ENCODE data around the gene FAM181A. TPM values are rescaled to one million over a fixed set of nuclear protein-coding genes. Genes with fewer than 3 reads are reported as not detected.

FAM181A gene
- total and polyA plus RNA-seq, 2 of the 4 experiments (the other 2 are of a cell fraction), result not detected

- H3K27me3 ChIP-seq (ENCODE audit: control insufficient read depth, insufficient read depth, low read length), result peaks cover 13% of the 10 kb centered on the region
- H3K14ac ChIP-seq (replicated peaks; ENCODE audit: low read depth, low read length), result no peak overlapping the region
- no peak overlapping the region for H3K18ac ChIP-seq (ENCODE audit: low read depth, low read length)
- H3K9me3 ChIP-seq (ENCODE audit: control insufficient read depth, insufficient read depth, low read length), result no peaks in the 10 kb centered on the region
- no TSS peak for BruUV-seq (replicated peaks)
- H2BK120ac ChIP-seq (ENCODE audit: low read depth, low read length), result no peak overlapping the region
- H3K27ac ChIP-seq (ENCODE audit: insufficient read depth, low read length), result no peak overlapping the region
- no peak overlapping the region for H3K23ac ChIP-seq (ENCODE audit: low read depth, low read length)
- no peak overlapping the region for H4K5ac ChIP-seq (ENCODE audit: low read depth, low read length)
- H3K4me3 ChIP-seq (ENCODE audit: insufficient read depth, low read depth, low read length), result no peak overlapping the region
- peak overlapping the region; percentile 58 for H2AFZ ChIP-seq (replicated peaks; ENCODE audit: low read length, poor library complexity)
- dilution Hi-C loops (cut with HindIII; ENCODE audit: low sequenced_read_pairs, unreplicated experiment) (no loop called here), in situ Hi-C loops (cut with MboI; ENCODE audit: low sequenced_read_pairs) (no loop called here), intact Hi-C loops (cut with micrococcal nuclease) (no loop called here)
- no peak for ATAC-seq (ENCODE audit: low read depth)
- no peak overlapping the region for H3K56ac ChIP-seq (ENCODE audit: extremely low read depth, insufficient read depth, low read length)
- H3K4ac ChIP-seq (ENCODE audit: low read depth, low read length), result no peak overlapping the region
- H4K20me1 ChIP-seq (ENCODE audit: insufficient read depth, low read length), result no peaks in the 10 kb centered on the region
- H4K8ac ChIP-seq (ENCODE audit: low read depth in 2 of 2, low read length in 2 of 2), result no peak overlapping the region
- no peaks in the 10 kb centered on the region for H3K9me1 ChIP-seq (ENCODE audit: insufficient read depth, low read length)
- H2BK20ac ChIP-seq (ENCODE audit: low read depth, low read length), result no peak overlapping the region
- no peaks in the 10 kb centered on the region for H3K79me1 ChIP-seq (ENCODE audit: low read depth in 1 of 2, low read length in 2 of 2)
- TF ChIP-seq POLR2A (IDR thresholded peaks at IDR 0.05; ENCODE audit: low read depth, low read length) (no peak), BHLHE40 (IDR thresholded peaks at IDR 0.05; ENCODE audit: low read depth, low read length) (no peak)
- TF ChIP-seq, protein P1, sequence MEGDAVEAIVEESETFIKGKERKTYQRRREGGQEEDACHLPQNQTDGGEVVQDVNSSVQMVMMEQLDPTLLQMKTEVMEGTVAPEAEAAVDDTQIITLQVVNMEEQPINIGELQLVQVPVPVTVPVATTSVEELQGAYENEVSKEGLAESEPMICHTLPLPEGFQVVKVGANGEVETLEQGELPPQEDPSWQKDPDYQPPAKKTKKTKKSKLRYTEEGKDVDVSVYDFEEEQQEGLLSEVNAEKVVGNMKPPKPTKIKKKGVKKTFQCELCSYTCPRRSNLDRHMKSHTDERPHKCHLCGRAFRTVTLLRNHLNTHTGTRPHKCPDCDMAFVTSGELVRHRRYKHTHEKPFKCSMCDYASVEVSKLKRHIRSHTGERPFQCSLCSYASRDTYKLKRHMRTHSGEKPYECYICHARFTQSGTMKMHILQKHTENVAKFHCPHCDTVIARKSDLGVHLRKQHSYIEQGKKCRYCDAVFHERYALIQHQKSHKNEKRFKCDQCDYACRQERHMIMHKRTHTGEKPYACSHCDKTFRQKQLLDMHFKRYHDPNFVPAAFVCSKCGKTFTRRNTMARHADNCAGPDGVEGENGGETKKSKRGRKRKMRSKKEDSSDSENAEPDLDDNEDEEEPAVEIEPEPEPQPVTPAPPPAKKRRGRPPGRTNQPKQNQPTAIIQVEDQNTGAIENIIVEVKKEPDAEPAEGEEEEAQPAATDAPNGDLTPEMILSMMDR (conservative IDR thresholded peaks at IDR 0.05; ENCODE audit: low read depth, low read length), result no peak
- TF ChIP-seq, protein P2, sequence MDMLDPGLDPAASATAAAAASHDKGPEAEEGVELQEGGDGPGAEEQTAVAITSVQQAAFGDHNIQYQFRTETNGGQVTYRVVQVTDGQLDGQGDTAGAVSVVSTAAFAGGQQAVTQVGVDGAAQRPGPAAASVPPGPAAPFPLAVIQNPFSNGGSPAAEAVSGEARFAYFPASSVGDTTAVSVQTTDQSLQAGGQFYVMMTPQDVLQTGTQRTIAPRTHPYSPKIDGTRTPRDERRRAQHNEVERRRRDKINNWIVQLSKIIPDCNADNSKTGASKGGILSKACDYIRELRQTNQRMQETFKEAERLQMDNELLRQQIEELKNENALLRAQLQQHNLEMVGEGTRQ (IDR thresholded peaks at IDR 0.05; ENCODE audit: low read depth, low read length), result no peak
- peak overlapping the region; percentile 65 for H2AK9ac ChIP-seq (replicated peaks; ENCODE audit: low read depth, low read length, poor library complexity)
- POLR2A ChIA-PET (ENCODE audit: unreplicated experiment), result no interaction called here
- H3K36me3 ChIP-seq (ENCODE audit: control insufficient read depth, insufficient read depth, low read length), result no peaks in the 10 kb centered on the region
- H3K4me2 ChIP-seq (ENCODE audit: low read depth, low read length), result no peak overlapping the region
- CTCF ChIA-PET, result no interaction called here
- no peak overlapping the region for H2BK15ac ChIP-seq (ENCODE audit: low read depth, low read length)
- 100% methylated on average over 1 of the region's 13 CpGs; no CpG with 5 or more reads in 1 of the 2 experiments for WGBS, 2 experiments (ENCODE audit: extremely low coverage in 2 of 2, insufficient read length in 1 of 2)
- H4K91ac ChIP-seq (ENCODE audit: insufficient read depth, low read depth, low read length), result no peak overlapping the region
- H2BK5ac ChIP-seq (ENCODE audit: low read depth, low read length, poor library complexity, severe bottlenecking), result no peak overlapping the region
- DNase-seq, result no peak
- H2AK5ac ChIP-seq (ENCODE audit: low read depth, low read length), result no peak overlapping the region
- H3K9ac ChIP-seq (ENCODE audit: low read depth, low read length), result no peak overlapping the region
- H3K4me1 ChIP-seq (ENCODE audit: control insufficient read depth, insufficient read depth, low read length), result no peaks in the 10 kb centered on the region
Observed at GRCh38 chr14:93925374-93925895, 1.7 kb upstream of the FAM181A start.
